AG09319 (cell line): ENCODE measurements around the gene CLRN1.

ENCODE experiments used
- DNase-seq: peaks from one replicate; pipeline ENCODE4 v3.0.0-alpha.2; 2010; ENCODE audit warnings: low read depth; ENCODE audit errors: extremely low read depth
- TF ChIP-seq, protein P1 (sequence below): IDR thresholded peaks from 2 replicates; pipeline ENCODE4 v1.5.1; 2011; ENCODE audit warnings: low read depth, mild to moderate bottlenecking, inconsistent platforms, low read length, moderate library complexity

Gene CLRN1

GRCh38 chr3:151009981-151010380, 37.5 kb upstream of the CLRN1 start:
- no peak for DNase-seq
- TF ChIP-seq, protein P1, sequence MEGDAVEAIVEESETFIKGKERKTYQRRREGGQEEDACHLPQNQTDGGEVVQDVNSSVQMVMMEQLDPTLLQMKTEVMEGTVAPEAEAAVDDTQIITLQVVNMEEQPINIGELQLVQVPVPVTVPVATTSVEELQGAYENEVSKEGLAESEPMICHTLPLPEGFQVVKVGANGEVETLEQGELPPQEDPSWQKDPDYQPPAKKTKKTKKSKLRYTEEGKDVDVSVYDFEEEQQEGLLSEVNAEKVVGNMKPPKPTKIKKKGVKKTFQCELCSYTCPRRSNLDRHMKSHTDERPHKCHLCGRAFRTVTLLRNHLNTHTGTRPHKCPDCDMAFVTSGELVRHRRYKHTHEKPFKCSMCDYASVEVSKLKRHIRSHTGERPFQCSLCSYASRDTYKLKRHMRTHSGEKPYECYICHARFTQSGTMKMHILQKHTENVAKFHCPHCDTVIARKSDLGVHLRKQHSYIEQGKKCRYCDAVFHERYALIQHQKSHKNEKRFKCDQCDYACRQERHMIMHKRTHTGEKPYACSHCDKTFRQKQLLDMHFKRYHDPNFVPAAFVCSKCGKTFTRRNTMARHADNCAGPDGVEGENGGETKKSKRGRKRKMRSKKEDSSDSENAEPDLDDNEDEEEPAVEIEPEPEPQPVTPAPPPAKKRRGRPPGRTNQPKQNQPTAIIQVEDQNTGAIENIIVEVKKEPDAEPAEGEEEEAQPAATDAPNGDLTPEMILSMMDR = no peak

GRCh38 chr3:151009430-151009829, 36.9 kb upstream of the CLRN1 start:
- TF ChIP-seq, protein P1 = no peak
- no peak for DNase-seq

DNA sequence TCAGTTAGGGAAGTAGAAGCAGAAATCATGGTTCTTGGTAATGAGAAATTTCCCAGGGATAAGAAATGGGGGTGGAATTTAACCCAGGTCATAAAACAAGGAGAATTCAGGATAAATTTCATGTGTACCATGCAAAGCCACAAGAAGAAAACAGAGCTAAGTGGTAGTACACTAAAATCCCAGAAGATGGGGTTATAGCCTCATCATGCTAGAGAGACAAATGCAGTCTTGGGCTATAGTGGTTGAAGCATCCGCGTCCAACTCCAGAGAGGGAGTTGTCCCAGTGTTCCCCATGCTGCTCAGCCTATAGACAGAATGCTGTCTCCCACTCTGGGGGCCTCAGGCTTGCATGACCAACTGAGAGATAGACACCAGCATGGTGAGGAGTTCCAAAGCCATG, 36.2 kb upstream of the CLRN1 start:
- no peak for DNase-seq
- TF ChIP-seq, protein P1 = peak; percentile 59

DNA sequence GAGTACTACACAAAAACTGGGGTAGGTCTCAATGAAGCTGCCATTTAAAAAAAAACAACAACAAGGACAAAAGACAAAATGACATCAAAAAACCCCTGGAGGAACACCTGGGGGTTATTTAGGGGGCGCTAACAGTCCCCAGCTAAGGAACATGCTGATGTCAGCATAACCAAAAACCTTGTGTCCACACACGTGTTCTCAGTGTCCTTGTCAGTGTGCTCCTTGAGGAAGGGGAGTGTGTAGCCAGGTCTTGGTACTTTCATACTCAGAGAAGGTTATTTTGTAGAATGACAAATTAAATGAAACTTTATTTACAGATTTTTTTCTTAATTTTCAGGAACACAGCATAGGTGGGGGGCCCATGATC, 31.2 kb upstream of the CLRN1 start:
- DNase-seq = no peak
- TF ChIP-seq, protein P1 = no peak

GRCh38 chr3:151003029-151003767, 30.7 kb upstream of the CLRN1 start:
- no peak for DNase-seq
- TF ChIP-seq, protein P1 = no peak

DNA sequence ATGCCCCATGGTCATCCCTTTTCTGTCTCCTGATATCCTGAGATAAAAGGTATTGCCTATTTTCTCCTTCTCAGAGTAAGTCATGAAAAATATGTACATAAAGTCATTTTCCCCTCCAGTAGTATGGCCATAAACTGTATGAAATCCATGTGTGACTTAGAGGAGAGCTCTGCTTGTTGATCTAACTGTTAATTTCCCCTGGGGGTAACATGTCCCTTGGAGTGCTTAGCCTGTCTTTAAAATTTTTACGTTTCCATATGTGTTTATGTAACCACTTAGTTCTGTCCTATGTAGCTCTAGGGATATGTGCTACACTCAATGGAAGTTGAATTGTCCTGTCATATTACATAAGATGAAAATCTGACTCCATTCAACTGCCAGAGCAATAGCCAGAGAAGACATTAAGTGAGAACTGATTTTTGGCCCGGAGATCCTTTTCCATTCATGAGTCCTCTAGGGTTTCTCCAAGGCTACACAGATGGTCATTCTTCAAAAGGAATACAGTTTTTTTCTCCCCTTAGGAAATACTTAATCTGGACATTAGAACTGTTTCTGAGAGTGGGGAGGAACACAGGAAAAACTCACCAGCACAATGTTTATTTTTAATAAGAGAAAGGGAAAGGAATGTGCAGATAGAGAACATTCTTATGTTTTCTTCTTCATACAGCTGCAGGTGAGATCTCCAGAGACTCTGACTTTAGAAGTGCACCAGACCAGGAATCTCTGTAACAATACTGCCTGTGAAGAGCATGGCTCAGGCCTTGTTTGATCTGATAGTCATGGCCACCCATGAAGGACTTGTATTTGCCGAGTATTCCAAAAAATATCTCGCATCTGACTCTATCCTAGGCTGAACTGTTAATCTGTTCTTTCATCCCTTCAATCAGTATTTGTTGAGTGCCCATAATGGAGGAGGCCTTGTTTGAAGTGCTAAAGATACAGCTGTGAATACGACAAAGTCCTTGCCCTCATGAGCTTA, 29.8 kb upstream of the CLRN1 start:
- TF ChIP-seq, protein P1 = no peak
- DNase-seq = no peak

DNA sequence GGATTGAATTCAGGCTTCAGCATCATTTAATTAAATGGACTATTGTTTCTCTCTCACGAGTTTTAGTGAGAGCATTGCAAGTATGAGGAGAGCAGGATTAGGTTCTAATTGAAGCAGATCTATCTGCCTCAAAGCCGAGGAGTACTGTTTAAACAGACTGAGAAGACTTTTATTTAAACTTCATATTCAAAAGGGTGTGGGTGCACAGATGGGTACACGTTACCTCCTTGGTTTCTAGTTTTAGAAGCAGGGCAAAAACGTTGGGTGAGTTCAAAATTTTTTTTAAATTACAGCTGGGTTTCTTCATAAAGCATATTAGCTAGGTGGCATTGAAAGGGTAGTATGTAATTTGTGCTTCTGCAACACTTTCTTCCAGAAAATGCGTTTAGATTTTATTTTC, 26.5 kb upstream of the CLRN1 start:
- DNase-seq = no peak
- TF ChIP-seq, protein P1 = no peak
